WERI-Rb-1 (cell line): ENCODE results near the gene SLC48A1.
"Not testable (repeated sequence)": the region's sequence is repeated elsewhere in the genome, so short reads cannot be mapped to it uniquely, and the experiment has no call there.

Source experiments
- DNase-seq: peaks from one replicate; pipeline ENCODE4 v3.0.0-alpha.2; 2020
- H3K27ac ChIP-seq: fragments of 250-450 bp; sonication (Bioruptor Pico); 2 replicates; pipeline ENCODE4 v1.5.1; 2020; ENCODE audit warnings: mild to moderate bottlenecking, moderate library complexity
- H3K27me3 ChIP-seq: fragments of 250-450 bp; sonication (Bioruptor Pico); 2 replicates; pipeline ENCODE4 v1.5.1; 2021; ENCODE audit warnings: mild to moderate bottlenecking, low read depth, moderate library complexity; ENCODE audit not compliant: insufficient read depth, severe bottlenecking
- H3K36me3 ChIP-seq: fragments of 250-450 bp; sonication (Bioruptor Pico); 2 replicates; pipeline ENCODE4 v1.5.1; 2020; ENCODE audit warnings: mild to moderate bottlenecking, moderate library complexity
- H3K4me3 ChIP-seq: 2 replicates; pipeline ENCODE4 v1.5.1; 2011; ENCODE audit warnings: low read depth, mild to moderate bottlenecking, control low read depth, low read length
- H3K9me3 ChIP-seq: fragments of 250-450 bp; sonication (Bioruptor Pico); 2 replicates; pipeline ENCODE4 v1.5.1; 2021; ENCODE audit warnings: mild to moderate bottlenecking, moderate library complexity; ENCODE audit not compliant: severe bottlenecking
- CTCF ChIP-seq: IDR thresholded peaks from 2 replicates; pipeline ENCODE4 v1.5.1; 2011; ENCODE audit warnings: low read depth, mild to moderate bottlenecking, control low read depth, inconsistent platforms, low read length

Gene SLC48A1

GRCh38 chr12:47812797-47813510 is 39.9 kb downstream of the SLC48A1 start:
- Histone ChIP-seq H3K4me3 (no peak overlapping the region), H3K36me3 (0 out of 2 replicates have a peak, but pooled peaks cover 4% of the 10 kb centered on the region), H3K27ac (no peak overlapping the region), H3K27me3 (no peaks in the 10 kb centered on the region), H3K9me3 (no peaks in the 10 kb centered on the region)
- TF ChIP-seq CTCF = no peak
- DNase-seq = no peak

- Histone ChIP-seq H3K36me3 (0 out of 2 replicates have a peak, but pooled peaks cover 4% of the 10 kb centered on the region), H3K9me3 (no peaks in the 10 kb centered on the region), H3K4me3 (no peak overlapping the region), H3K27ac (no peak overlapping the region), H3K27me3 (no peaks in the 10 kb centered on the region)
- no peak for DNase-seq
- TF ChIP-seq CTCF = no peak
Observed at GRCh38 chr12:47813511-47814196, 40.6 kb downstream of the SLC48A1 start.

GRCh38 chr12:47814539-47815170 is 41.6 kb downstream of the SLC48A1 start:
- Histone ChIP-seq H3K27me3 (no peaks in the 10 kb centered on the region), H3K9me3 (no peaks in the 10 kb centered on the region), H3K36me3 (0 out of 2 replicates have a peak, but pooled peaks cover 4% of the 10 kb centered on the region), H3K4me3 (no peak overlapping the region), H3K27ac (no peak overlapping the region)
- no peak for TF ChIP-seq CTCF
- DNase-seq = no peak

- H3K36me3 ChIP-seq, H3K4me3 ChIP-seq, H3K27ac ChIP-seq, DNase-seq, H3K9me3 ChIP-seq, H3K27me3 ChIP-seq: not testable (repeated sequence)
Observed at GRCh38 chr12:47815447-47815846, 42.4 kb downstream of the SLC48A1 start.

- no peaks in the 10 kb centered on the region for H3K27me3 ChIP-seq
- no peak for TF ChIP-seq CTCF
- H3K27ac ChIP-seq = no peak overlapping the region
- no peak overlapping the region for H3K4me3 ChIP-seq
- 0 out of 2 replicates have a peak, but pooled peaks cover 4% of the 10 kb centered on the region for H3K36me3 ChIP-seq
- H3K9me3 ChIP-seq = no peaks in the 10 kb centered on the region
- no peak for DNase-seq
Observed at GRCh38 chr12:47816403-47817271, 43.6 kb downstream of the SLC48A1 start.
